DMS 273 treated with DMSO at 0.1 percent for 48 hours (cell line): ENCODE results near the gene ACTG2.
"Not testable (repeated sequence)": the region's sequence is repeated elsewhere in the genome, so short reads cannot be mapped to it uniquely, and the experiment has no call there.

Experiments
- DNase-seq: peaks from one replicate; lab custom pipeline; 2025; lab: John Stamatoyannopoulos, UW

Gene ACTG2

DNA sequence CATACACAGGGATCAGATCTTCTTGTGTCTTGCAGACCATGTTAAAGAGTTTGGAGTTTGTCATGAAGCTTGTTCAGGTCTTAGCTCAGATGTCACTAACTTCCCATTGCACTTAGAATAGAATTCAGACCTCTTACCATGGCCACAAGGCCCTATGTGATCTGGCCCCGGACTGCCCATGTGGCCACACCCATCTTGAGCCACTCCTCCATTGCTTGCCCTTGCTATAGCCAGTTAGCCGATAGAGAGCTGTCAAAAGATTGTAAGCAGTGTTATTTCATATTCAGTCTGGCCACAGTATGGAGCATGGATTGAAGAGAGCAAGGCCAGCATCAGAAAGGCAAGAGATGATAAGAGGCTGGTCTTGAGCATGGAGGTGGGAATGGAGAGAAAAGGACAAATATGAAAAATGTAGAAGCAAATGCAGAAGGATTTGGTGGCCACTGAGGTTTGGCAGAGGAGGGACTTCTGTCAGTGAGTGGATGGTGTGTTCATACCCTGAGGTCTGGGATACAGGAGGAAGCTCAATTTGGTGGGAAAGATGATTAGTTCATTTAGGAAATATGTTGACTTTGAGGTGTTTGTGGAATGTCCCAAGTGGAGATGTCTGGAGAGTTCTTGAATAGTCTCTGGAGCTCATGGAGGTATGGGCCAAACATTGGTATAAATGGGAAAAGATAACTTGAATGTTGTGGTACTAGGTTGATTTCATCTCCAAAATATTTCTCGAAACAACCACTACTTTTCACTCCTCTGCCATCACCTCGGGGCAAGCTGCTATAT is 44.5 kb downstream of the ACTG2 start:
- no peak for DNase-seq

DNA sequence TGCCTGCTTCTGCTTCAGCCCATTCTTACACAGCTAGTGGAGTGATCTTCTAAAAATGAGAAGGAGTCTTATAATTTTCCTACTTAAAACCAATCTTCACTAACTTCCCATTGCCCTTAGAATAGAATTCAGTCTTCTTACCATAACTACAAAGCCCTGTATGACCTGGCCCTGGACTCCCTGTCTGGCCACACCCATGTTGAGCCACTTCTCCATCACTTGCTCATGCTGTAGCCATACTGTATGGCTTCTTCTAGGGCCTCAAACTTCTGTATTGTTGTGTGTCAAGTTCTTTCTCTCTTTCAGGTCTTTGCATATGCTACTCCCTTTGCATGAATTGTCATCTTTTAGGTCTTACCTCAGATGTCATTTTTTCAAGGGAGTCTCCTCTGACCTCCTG is 45.1 kb downstream of the ACTG2 start:
- DNase-seq: no peak

DNA sequence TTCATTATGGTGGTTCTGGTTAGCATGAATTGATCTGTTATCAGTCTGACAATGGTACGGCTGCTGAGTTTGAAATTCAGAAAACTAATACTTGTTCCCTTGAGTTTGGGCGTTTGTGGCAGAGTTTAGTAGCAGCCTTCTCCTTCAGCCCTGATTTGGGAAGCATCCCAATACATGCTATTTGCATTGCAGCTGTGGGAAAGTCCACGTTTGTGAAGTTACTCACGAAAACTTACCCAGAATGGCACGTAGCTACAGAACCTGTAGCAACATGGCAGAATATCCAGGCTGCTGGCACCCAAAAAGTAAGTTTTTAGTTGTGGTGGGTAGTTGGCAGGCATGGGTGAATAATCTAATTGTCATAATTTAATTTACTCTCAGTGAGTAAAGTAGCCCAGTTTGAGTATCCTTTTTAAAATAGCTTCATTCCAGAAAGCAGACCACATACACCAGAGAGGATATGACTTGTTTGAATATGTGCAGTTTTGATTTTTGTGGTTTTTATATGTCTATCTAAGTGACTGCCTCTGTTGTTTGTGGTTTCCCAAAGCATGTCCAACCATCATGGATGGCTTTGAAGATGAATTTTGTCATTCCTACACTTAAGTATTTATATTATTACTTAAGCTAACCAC is 46.0 kb downstream of the ACTG2 start:
- DNase-seq: no peak

DNA sequence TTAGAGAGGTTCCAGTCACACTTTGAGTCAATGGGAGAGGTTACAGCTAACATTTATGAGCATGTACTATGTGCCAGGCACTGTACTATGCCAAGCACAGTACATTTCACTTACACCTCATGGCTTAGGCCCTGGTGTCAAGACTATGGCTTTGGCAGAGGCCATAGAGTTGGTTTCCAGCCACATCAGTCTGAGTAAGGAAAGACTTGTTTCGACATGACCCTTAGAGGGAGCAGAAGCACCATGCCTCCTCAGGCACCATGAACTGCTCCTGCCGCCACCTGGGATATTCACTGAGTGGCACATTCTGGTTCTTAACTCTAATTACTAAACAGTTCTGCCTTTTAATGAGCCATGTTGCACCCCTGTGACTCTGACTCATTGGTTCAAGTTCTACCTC is 46.6 kb downstream of the ACTG2 start:
- no peak for DNase-seq

DNA sequence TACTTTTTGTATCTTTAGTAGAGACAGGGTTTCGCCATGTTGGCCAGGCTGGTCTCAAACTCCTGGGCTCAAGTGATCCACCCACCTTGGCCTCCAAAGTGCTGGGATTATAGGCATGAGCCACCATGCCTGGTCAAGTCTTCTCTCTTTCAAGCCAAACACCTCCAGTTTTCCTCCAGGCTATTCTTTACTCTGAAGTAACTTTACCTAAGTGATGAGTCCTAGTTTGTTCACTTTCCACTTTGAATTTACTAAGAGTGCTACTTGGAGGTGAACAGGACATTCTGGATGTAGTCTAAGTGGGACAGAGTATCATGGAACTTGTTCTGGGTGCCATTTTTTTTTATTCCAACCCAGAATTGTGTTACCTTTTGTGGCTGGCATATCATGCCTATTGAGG is 47.3 kb downstream of the ACTG2 start:
- DNase-seq: not testable (repeated sequence)

DNA sequence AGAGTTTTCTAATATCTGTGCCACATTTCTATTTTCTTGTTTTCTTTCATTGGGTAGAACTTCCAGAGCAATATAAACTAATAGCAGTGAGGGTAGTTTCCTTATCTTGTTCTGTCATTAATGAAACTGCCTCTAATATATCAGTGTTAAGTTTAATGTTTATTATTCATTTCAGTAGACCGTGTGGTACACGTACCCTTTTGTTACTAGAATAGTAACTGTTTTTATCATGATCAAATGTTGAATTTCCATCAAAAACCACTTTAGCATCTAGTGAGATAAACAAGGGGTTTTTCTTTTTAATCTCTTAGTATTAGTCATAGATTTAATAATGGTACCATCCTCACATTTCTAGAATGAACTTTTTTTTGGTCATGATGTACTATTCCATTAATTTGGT is 49.9 kb downstream of the ACTG2 start:
- DNase-seq: no peak

DNA sequence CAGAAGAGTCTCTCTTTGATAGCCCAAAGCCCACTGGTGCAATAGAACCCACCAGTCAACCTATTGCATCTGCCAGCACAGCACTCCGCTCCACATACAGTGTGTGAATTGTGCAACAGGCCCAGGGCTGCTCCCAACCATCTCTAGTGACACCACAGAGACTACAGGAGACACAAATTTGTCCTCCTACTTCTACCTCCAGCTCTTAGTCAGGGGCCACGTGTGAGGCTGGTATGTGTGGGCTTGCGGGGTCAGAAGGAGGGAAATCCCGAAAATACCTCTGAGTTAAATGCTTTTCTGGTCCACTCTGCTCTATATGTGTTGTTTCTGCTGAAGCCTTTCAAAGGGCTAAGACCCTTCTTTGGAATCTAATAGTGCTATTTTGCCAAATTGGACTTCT is 51.9 kb downstream of the ACTG2 start:
- DNase-seq: no peak

DNA sequence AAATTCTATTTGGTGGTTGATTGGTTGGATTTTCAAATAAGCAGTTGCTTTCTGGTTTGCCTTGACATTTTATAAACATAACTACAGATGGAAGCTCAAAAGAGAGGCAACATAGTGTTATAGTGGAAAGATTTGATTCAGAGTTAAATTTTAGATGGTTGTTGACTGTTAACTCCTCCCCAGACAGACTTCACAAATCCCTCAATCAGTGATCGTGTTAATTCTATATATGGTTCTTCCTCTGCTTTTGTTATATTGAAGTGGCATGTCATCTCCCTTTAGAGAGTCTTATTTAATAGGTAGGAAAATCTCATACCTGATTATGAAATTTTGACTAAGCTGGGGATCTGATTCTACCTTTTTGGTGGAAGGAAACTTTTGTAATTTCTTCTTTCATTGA is 53.4 kb downstream of the ACTG2 start:
- no peak for DNase-seq

DNA sequence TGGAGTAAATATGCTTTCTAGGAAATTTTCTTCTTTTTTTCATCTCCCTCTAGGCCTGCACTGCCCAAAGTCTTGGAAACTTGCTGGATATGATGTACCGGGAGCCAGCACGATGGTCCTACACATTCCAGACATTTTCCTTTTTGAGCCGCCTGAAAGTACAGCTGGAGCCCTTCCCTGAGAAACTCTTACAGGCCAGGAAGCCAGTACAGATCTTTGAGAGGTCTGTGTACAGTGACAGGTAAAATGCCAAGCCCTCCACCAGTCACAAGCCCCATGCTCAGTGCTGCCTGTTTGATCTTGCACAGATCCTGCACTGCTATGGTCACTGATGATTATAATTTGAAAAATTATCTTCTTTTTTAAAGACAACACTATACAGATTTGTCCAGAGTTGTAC is 53.9 kb downstream of the ACTG2 start:
- DNase-seq: no peak

DNA sequence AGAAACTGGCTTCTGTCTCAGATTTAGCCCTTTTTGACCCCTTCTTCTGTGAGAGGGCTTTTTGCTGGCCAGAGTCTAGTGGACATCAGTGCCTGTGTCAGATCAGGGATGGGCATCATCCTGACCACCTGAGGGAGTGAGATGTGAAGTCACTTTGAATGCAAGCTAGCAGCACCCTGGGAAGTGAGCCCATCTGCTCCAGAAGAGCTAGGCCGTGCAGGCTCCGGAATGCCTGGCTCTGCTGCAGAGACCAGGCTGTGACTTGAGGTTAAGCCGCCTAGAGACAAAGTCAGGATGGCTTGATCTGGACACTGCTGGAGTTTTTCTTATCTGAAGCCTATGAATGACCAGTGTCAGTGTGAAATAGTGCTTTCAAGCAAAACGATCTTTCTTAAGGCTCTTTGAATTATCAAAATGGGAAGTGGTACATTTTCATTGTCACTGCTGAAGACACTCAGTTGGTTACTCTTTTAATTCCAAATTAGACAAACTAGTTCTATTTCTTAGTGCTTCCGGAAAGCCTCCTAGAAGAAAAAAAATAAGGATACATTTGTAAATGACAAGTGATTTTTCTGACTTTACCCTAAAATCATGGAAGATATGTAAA is 54.7 kb downstream of the ACTG2 start:
- no peak for DNase-seq

DNA sequence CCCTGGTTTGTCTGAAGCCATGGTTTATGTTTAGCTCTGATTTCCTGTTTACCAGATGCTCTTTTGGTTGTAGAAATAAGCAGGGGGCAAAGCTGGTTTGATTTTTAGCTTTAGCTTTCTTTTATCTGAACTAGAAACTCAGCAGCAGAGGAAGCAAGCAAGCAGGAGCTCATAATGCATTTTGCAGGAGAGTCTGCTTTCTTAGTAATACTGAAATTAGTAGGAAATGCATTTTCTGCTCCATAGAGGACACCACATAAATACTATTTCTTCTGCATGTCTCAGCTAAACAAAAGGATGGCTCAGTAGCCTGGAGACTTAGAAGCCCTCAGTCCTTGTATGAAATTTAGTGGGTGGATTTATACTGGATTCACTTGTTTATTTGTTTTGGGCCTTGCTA is 57.0 kb downstream of the ACTG2 start:
- no peak for DNase-seq

DNA sequence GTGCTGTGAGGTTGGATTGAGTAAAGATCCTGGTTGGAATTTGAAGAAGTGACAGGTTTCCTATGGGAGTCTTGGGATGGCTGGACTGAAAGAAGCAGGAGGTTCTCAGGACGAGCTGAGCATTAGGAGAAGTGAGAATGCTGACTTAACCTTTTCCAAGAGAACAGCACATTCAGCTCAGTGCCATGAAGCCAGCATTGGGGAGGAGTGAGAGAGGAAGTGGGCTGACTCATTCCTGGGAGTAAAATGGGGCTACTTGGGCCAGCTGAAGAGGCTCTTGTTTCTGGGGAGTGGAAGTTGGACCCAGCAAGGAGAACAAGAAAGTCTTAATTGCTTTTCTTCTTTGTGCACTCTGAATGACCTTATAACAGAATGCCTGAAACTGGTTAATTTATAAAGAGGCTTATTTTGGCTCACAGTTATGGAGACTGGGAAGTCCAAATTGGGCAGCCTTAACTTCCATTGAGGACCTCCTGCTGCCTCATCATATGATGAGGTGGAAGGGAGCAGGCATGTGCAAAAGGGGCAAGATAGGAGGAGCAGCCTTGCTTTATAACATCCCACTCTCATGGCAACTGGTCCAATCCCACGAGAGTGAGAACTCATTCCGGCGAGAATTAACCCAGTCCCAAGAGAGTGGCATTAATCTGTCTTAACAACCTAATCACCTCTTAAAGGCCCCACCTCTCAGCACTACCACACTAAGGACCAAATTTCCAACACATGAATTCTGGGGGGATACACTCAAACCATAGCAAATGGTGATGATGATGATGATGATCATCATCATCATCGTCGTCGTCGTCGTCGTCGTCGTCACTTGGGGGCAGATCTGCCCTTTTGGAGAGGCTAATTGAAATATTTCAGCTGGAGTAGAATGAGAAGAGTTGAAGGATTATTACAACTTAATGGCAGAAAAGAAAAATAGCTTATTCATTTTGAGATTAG is 60.0 kb downstream of the ACTG2 start:
- DNase-seq: no peak

DNA sequence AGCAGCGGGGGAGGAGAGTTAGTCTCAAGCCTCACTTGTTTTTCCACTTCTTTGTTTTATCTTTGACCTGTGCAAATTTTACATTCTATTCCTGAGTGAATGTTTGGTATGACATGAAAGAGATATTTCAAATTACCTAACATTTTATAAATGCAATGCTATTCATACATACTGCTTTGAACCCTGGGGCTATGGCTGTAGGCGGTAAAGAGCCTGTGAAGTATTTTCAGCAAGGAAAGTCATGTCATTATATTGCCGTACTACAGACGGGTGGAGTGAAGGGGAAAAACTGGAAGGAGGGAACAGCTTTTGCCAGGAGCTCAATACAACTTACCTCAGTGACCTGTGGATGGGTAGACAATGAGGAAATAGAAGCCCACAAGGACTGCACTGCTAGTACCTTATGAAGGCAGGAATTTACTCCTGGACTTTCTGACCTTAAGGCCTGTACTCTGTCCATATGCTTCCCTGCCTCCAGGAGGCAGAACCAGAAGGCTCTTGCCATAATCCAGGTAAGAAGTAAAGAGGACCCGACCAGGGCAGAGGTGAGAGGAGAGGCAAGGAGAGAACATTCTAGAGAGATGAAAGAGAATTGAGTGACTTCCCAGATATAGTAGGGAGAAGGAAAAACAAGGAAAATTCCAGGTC is 63.5 kb downstream of the ACTG2 start:
- no peak for DNase-seq

DNA sequence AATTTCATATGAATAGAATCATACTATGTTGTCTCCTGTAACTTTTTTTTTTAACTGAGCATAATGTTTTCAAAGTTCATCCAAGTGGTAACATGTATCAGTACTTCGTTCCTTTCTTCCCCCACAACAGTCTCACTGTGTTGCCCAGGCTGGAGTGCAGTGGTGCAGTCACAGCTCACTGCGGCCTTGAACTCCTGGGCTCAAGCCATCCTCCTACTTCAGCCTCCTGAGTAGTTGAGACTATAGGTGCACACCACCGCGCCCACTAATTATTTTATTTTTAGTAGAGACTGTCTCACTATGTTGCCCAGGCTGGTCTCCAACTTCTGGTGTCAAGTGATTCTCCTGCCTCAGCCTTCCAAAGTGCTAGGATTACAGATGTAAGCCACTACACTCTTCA is 68.5 kb downstream of the ACTG2 start:
- no peak for DNase-seq

DNA sequence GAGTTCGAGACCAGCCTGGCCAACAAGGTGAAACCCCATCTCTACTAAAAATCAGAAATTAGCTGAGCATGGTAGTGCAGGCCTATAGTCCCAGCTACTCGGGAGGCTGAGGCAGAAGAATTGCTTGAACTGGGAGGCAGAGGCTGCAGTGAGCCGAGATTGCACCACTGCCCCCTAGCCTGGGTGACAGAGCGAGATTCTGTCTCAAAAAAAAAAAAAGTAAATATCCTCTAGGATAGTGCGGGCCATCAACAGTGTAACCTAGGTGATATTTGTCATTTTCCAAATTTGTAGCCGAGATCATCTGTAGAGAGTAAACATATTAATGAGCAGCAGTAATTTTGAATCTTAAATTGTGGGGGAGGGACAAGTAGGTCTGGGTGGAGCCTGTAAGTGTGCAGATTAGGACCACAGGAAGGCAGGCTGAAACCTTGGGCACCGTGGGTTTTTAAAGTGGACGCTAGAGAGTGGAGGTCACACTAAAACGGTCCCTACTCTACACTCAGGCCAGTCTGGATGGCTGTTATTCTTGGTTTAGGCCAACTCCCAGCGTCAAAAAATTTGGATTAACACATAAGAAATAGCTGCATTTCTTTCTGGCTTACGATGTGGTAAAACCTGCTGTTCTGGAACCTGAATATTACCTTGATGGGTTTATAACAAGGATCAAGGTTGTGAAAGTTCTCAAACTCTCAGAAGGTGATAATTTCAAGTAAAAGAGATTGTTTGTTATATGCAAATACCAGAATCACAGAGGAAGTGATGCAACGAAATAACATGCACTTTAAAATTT is 69.2 kb downstream of the ACTG2 start:
- DNase-seq: no peak

DNA sequence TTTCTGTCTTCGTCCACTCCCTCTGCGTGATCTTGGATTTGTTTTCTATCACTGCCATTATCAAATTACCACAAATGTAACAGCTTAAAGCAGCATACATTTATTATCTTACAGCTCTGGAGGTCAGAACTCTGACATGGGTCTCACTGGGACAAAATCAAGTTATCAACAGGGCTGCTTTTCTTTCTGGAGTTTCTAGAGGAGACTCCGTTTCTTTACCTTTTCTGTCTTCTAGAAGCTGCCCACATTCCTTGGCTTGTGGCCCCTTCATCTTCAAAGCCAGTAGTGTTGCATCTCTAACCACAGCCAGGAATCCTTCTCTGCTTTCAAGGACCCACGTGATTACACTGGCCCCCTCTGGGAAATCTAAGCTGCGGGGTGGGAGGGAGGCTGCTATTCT is 70.0 kb downstream of the ACTG2 start:
- no peak for DNase-seq

DNA sequence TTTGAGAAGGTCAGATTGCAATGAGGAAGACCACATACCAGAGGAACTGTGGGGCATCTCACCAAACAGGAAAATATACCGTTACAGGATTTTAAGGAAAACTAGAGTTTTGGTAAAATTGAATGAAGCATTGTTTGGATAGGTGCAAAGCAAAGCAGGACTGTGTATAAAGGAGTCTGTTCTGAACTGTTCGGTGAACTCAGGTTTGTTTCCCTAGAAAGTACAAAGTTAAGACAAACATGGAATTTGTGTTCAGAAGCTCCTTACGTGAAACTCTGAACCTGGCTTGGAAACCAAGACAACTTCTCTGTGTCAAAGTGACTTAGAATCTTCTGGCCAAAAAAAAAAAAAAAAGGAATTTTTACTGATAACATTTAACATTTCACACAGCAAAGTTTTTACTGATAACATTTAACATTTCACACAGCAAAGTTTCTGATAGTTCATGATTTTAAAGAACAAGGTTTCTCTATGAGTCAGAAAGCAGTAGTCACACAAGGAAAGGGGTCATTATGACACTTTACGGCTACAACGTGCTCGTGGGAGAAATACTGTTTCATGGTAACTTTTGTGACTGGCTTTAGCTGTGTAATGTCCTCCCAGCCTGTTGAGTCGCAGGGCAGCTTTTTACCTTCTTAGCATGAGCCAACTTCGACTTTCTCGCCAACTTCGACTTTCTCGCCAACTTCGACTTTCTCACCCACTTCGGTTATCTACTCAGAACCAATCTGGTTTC is 70.7 kb downstream of the ACTG2 start:
- no peak for DNase-seq

DNA sequence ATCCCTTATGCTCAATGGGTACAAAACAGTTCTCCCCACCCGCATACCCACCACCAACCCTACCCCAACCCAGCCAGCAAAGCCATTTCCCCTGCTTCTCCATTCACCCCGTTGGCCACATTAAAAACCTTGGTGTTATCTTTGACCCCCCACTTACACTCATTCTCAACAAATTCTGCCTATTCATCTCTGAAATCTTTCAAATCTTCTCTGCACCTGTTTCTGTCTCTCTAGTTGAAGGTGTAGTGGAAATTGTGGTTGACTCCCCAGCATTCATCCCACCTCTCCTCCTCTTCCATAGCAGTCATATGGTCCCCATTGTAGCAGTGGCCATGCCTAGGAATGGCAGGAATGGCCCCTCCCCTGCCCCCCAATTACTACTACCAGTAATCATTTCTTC is 71.4 kb downstream of the ACTG2 start:
- DNase-seq: no peak

DNA sequence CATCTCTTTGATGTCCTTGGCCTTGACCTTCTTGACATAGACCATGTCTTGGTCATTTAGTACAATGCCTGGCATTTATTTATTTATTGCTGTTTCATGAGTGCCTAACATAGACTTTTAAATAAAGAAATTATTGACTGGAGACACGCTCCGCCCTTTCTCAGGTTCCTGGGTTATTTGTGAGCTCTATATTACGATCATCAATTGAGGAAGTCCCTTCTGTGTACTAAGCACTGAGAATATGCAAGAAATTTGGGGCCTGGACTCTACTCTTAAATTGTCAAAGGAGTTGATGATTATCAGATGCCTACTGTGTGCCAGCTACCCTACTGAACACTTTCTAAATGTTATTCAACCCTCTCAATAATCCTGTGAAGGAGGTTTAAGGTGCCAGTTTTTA is 72.2 kb downstream of the ACTG2 start:
- no peak for DNase-seq

DNA sequence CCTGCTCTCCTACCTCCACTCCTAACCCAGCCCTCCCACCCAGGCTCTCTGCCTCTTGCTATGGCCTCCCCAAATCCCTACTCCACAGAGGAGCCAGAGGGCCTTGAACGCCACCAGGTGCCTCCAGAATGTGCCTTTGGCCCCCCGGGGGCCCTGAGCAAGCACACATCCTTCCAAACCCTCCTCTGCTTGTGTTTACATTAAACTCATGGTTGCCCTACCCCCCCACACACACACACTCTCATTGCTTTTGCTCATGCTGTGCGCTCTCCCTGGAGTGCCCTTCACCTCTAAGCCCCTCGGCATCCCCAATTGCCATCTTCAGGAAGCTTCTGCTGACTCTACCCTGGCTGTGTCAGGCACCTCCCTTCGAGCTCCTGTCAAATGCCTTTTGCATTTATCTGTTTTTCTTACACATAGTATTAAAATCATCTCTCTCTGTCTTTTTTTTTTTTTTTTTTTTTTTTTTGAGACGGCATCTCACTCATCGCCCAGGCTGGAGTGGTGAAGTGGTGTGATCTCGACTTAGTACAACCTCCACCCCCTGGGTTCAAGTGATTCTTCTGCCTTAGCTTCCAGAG is 75.6 kb downstream of the ACTG2 start:
- DNase-seq: no peak
